ENCODE results near the gene ACTRT1. TPM values are rescaled to one million over a fixed set of nuclear protein-coding genes. Genes with fewer than 3 reads are reported as not detected.

Gene ACTRT1
- not detected for total RNA-seq

- H3K36me3 Mint-ChIP-seq (ENCODE audit: low read depth) = no peaks in the 10 kb centered on the region
- no peaks in the 10 kb centered on the region for H3K27me3 Mint-ChIP-seq
- H3K9me3 Mint-ChIP-seq = no peaks in the 10 kb centered on the region
- ATAC-seq (replicated peaks) = no peak
- no peaks in the 10 kb centered on the region for H3K4me1 Mint-ChIP-seq
- no peak within 1 kb of the TSS for H3K27ac Mint-ChIP-seq
- no peak within 1 kb of the TSS for H3K4me3 Mint-ChIP-seq
Measured at GRCh38 chrX:128052303-128052702, at the start of gene ACTRT1. TSS of gene ACTRT1 (minus strand) at chrX:128052403. CDS start at chrX:128052206, 197 bp downstream.

- Mint-ChIP-seq H3K4me3 (no peak overlapping the region), H3K4me1 (no peaks in the 10 kb centered on the region), H3K9me3 (peaks cover under 1% of the 10 kb centered on the region), H3K27me3 (no peaks in the 10 kb centered on the region), H3K36me3 (ENCODE audit: low read depth) (no peaks in the 10 kb centered on the region), H3K27ac (no peak overlapping the region)
- no peak for ATAC-seq (replicated peaks)
Measured at GRCh38 chrX:128078545-128078944, 26.3 kb upstream of the ACTRT1 start.

- H3K4me3 Mint-ChIP-seq = no peak overlapping the region
- ATAC-seq (replicated peaks) = no peak
- no peak overlapping the region for H3K27ac Mint-ChIP-seq
- H3K9me3 Mint-ChIP-seq = peaks cover 6% of the 10 kb centered on the region
- H3K27me3 Mint-ChIP-seq = no peaks in the 10 kb centered on the region
- H3K4me1 Mint-ChIP-seq = no peaks in the 10 kb centered on the region
- H3K36me3 Mint-ChIP-seq (ENCODE audit: low read depth) = no peaks in the 10 kb centered on the region
Measured at GRCh38 chrX:128057421-128057820, 5.2 kb upstream of the ACTRT1 start.

GRCh38 chrX:128051526-128051925 is 677 bp downstream of the ACTRT1 start:
- no peaks in the 10 kb centered on the region for H3K9me3 Mint-ChIP-seq
- ATAC-seq (replicated peaks) = no peak
- H3K4me1 Mint-ChIP-seq = no peaks in the 10 kb centered on the region
- H3K27me3 Mint-ChIP-seq = no peaks in the 10 kb centered on the region
- no peak overlapping the region for H3K4me3 Mint-ChIP-seq
- no peak overlapping the region for H3K27ac Mint-ChIP-seq
- no peaks in the 10 kb centered on the region for H3K36me3 Mint-ChIP-seq (ENCODE audit: low read depth)

GRCh38 chrX:128035318-128035717 is 16.9 kb downstream of the ACTRT1 start:
- H3K4me1 Mint-ChIP-seq = no peaks in the 10 kb centered on the region
- H3K4me3 Mint-ChIP-seq = no peak overlapping the region
- no peaks in the 10 kb centered on the region for H3K9me3 Mint-ChIP-seq
- H3K36me3 Mint-ChIP-seq (ENCODE audit: low read depth) = no peaks in the 10 kb centered on the region
- ATAC-seq (replicated peaks) = no peak
- no peaks in the 10 kb centered on the region for H3K27me3 Mint-ChIP-seq
- H3K27ac Mint-ChIP-seq = no peak overlapping the region

- no peaks in the 10 kb centered on the region for H3K4me1 Mint-ChIP-seq
- no peak for ATAC-seq (replicated peaks)
Measured at GRCh38 chrX:128021566-128021965, 30.6 kb downstream of the ACTRT1 start.

GRCh38 chrX:128020701-128021100 is 31.5 kb downstream of the ACTRT1 start:
- Mint-ChIP-seq H3K27me3 (no peaks in the 10 kb centered on the region), H3K27ac (no peak overlapping the region), H3K4me1 (no peaks in the 10 kb centered on the region), H3K4me3 (no peak overlapping the region), H3K36me3 (ENCODE audit: low read depth) (no peaks in the 10 kb centered on the region), H3K9me3 (no peaks in the 10 kb centered on the region)
- no peak for ATAC-seq (replicated peaks)

More at GRCh38 chrX:128021566-128021965, 30.6 kb downstream of the ACTRT1 start:
- Mint-ChIP-seq H3K36me3 (ENCODE audit: low read depth) (no peaks in the 10 kb centered on the region), H3K4me3 (no peak overlapping the region), H3K27ac (no peak overlapping the region), H3K9me3 (no peaks in the 10 kb centered on the region), H3K27me3 (no peaks in the 10 kb centered on the region)

- H3K9me3 Mint-ChIP-seq = peaks cover 4% of the 10 kb centered on the region
- H3K4me1 Mint-ChIP-seq = no peaks in the 10 kb centered on the region
- H3K27ac Mint-ChIP-seq = no peak overlapping the region
- H3K27me3 Mint-ChIP-seq = no peaks in the 10 kb centered on the region
- ATAC-seq (replicated peaks) = no peak
- H3K4me3 Mint-ChIP-seq = no peak overlapping the region
- H3K36me3 Mint-ChIP-seq (ENCODE audit: low read depth) = no peaks in the 10 kb centered on the region
Measured at GRCh38 chrX:128019218-128019617, 33.0 kb downstream of the ACTRT1 start.

GRCh38 chrX:128012015-128012414 is 40.2 kb downstream of the ACTRT1 start:
- no peaks in the 10 kb centered on the region for H3K27me3 Mint-ChIP-seq
- no peak overlapping the region for H3K27ac Mint-ChIP-seq
- H3K4me3 Mint-ChIP-seq = no peak overlapping the region
- H3K9me3 Mint-ChIP-seq = peaks cover 4% of the 10 kb centered on the region
- no peaks in the 10 kb centered on the region for H3K36me3 Mint-ChIP-seq (ENCODE audit: low read depth)
- ATAC-seq (replicated peaks) = no peak
- H3K4me1 Mint-ChIP-seq = no peaks in the 10 kb centered on the region

- Mint-ChIP-seq H3K4me1 (no peaks in the 10 kb centered on the region), H3K36me3 (ENCODE audit: low read depth) (no peaks in the 10 kb centered on the region), H3K27me3 (no peaks in the 10 kb centered on the region), H3K9me3 (no peaks in the 10 kb centered on the region), H3K4me3 (no peak overlapping the region), H3K27ac (no peak overlapping the region)
- ATAC-seq (replicated peaks) = no peak
Measured at GRCh38 chrX:128007882-128008281, 44.3 kb downstream of the ACTRT1 start.
